Neural cell (in vitro differentiated cells): ENCODE results near the gene N4BP3. TPM values are rescaled to one million over a fixed set of nuclear protein-coding genes. Genes with fewer than 3 reads are reported as not detected.

ENCODE experiments used
- H2AFZ ChIP-seq: fragments of 200-600, 300-800 bp; sonication (generic), shearing (Covaris generic); 2 replicates; pipeline ENCODE4 v1.6.0; 2014; ENCODE audit warnings: low read depth, mild to moderate bottlenecking, antibody characterized with exemption, low read length, moderate library complexity
- H3F3A ChIP-seq: fragments of 200-600 bp; shearing (Covaris generic); 2 replicates; pipeline ENCODE4 v1.6.1; 2016; ENCODE audit warnings: mild to moderate bottlenecking, moderate library complexity, mixed read lengths, antibody characterized with exemption, low read length; ENCODE audit not compliant: insufficient read depth, poor library complexity, severe bottlenecking
- H3K27ac ChIP-seq: fragments of 200-600, 300-800 bp; sonication (generic), shearing (Covaris generic); 2 replicates; pipeline ENCODE4 v1.5.1; 2014; ENCODE audit warnings: mild to moderate bottlenecking, low read length, moderate library complexity
- H3K27me3 ChIP-seq: fragments of 300-800, 200-600 bp; sonication (generic), shearing (Covaris generic); 2 replicates; pipeline ENCODE4 v1.6.0; 2014; ENCODE audit warnings: mild to moderate bottlenecking, low read depth, low read length, moderate library complexity; ENCODE audit not compliant: insufficient read depth
- H3K36me3 ChIP-seq: fragments of 300-800, 200-600 bp; sonication (generic), shearing (Covaris generic); 2 replicates; pipeline ENCODE4 v1.5.1; 2014; ENCODE audit warnings: mild to moderate bottlenecking, antibody characterized with exemption, low read length, moderate library complexity; ENCODE audit not compliant: insufficient read depth
- H3K4me2 ChIP-seq: fragments of 300-800, 200-600 bp; sonication (generic), shearing (Covaris generic); 2 replicates; pipeline ENCODE4 v1.6.0; 2014; ENCODE audit warnings: mild to moderate bottlenecking, low read length
- H3K4me3 ChIP-seq: fragments of 300-800, 200-600 bp; sonication (generic), shearing (Covaris generic); 2 replicates; pipeline ENCODE4 v1.5.1; 2014; ENCODE audit warnings: mild to moderate bottlenecking, low read length, moderate library complexity
- H3K79me2 ChIP-seq: fragments of 200-600 bp; shearing (Covaris generic); replicated peaks from 2 replicates; pipeline ENCODE4 v1.6.0; 2014; ENCODE audit warnings: mild to moderate bottlenecking, low read length, moderate library complexity; ENCODE audit not compliant: insufficient read depth
- H3K9ac ChIP-seq: fragments of 300-800, 200-600 bp; sonication (generic), shearing (Covaris generic); 2 replicates; pipeline ENCODE4 v1.6.1; 2016; ENCODE audit warnings: mild to moderate bottlenecking, low read length, mixed read lengths
- H3K9me2 ChIP-seq: fragments of 200-600 bp; shearing (Covaris generic); 2 replicates; pipeline ENCODE4 v1.6.1; 2016; ENCODE audit warnings: mild to moderate bottlenecking, low read length, mixed read lengths; ENCODE audit not compliant: insufficient read depth
- H3K9me3 ChIP-seq: fragments of 200-600, 300-800 bp; sonication (generic), shearing (Covaris generic); 2 replicates; pipeline ENCODE4 v1.6.1; 2016; ENCODE audit warnings: mild to moderate bottlenecking, mixed run types, low read length, moderate library complexity, mixed read lengths
- H4K20me1 ChIP-seq: fragments of 200-600 bp; shearing (Covaris generic); 2 replicates; pipeline ENCODE4 v1.6.1; 2016; ENCODE audit warnings: mild to moderate bottlenecking, mixed run types; ENCODE audit not compliant: insufficient read depth
- EP300 ChIP-seq: fragments of 450-650 bp; conservative IDR thresholded peaks from 2 replicates; pipeline ENCODE4 v1.6.1; 2014; ENCODE audit warnings: antibody characterized with exemption, mild to moderate bottlenecking, moderate library complexity; ENCODE audit not compliant: poor library complexity, severe bottlenecking
- EZH2 ChIP-seq: fragments of 200-600, 300-800 bp; shearing (Covaris generic), sonication (generic); IDR thresholded peaks from 2 replicates; pipeline ENCODE4 v1.6.1; 2014; ENCODE audit warnings: antibody characterized with exemption, low read length, borderline replicate concordance, mild to moderate bottlenecking; ENCODE audit not compliant: insufficient read depth, poor library complexity, severe bottlenecking
- MXI1 ChIP-seq: fragments of 450-650 bp; conservative IDR thresholded peaks from 2 replicates; pipeline ENCODE4 v1.6.1; 2014; ENCODE audit warnings: antibody characterized with exemption, mild to moderate bottlenecking; ENCODE audit not compliant: poor library complexity, severe bottlenecking
- POLR2AphosphoS5 ChIP-seq: IDR thresholded peaks from 2 replicates; pipeline ENCODE4 v1.6.1; 2012
- RAD21 ChIP-seq: fragments of 450-650 bp; conservative IDR thresholded peaks from 2 replicates; pipeline ENCODE4 v1.6.1; 2014; ENCODE audit warnings: antibody characterized with exemption, mild to moderate bottlenecking, moderate library complexity
- SMC3 ChIP-seq: fragments of 450-650 bp; conservative IDR thresholded peaks from 2 replicates; pipeline ENCODE4 v1.6.1; 2014; ENCODE audit warnings: antibody characterized with exemption, mild to moderate bottlenecking, moderate library complexity; ENCODE audit not compliant: poor library complexity
- TAF1 ChIP-seq: IDR thresholded peaks from 2 replicates; pipeline ENCODE4 v1.6.1; 2012; ENCODE audit warnings: low read depth
- polyA plus RNA-seq: library from polyadenylated mRNA; depleted of rRNA; stranded (reverse); fragments of >200 nt; gene quantifications from 2 replicates; pipeline ENCODE4 v1.2.3, GENCODE V29; 2014
- TF ChIP-seq, protein P1 (sequence below): IDR thresholded peaks from 2 replicates; pipeline ENCODE4 v1.6.1; 2012; ENCODE audit warnings: borderline replicate concordance
- TF ChIP-seq, protein P2 (sequence below): fragments of 450-650 bp; IDR thresholded peaks from 2 replicates; pipeline ENCODE4 v1.5.1; 2014; ENCODE audit warnings: antibody characterized with exemption, mild to moderate bottlenecking, moderate library complexity; ENCODE audit not compliant: poor library complexity, severe bottlenecking

The N4BP3 gene
- polyA plus RNA-seq, 1 donor from 2014 or later, result 4.6 TPM

DNA sequence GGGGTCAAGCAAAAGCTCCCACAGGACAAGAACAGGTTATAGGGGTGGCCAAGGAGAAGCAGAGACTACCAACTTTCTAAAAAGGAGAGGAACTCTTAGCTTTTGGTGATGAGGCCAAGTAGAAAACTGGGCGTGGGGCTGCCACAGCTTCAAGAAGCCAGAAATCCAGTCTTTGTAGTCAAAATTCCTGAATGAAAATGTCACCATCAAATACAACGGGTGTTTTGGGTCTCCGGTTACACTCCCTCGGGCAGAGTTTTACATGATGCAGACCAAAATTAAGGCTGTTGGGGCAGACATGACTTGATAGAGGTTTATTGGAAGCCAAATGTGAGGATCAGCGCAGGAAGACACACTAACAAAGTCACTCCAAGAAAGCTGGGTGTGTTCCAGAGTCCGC lies 29.4 kb upstream of the N4BP3 start:
- Histone ChIP-seq H3K4me3 (no peak overlapping the region), H3K9me3 (no peaks in the 10 kb centered on the region), H3K79me2 (no peaks in the 10 kb centered on the region), H3F3A (no peaks in the 10 kb centered on the region), H3K27ac (no peak overlapping the region), H3K36me3 (no peaks in the 10 kb centered on the region), H3K9ac (no peak overlapping the region), H4K20me1 (no peaks in the 10 kb centered on the region), H3K9me2 (no peaks in the 10 kb centered on the region), H3K4me2 (no peak overlapping the region), H3K27me3 (no peaks in the 10 kb centered on the region), H2AFZ (no peak overlapping the region)
- TF ChIP-seq EP300 (no peak), EZH2 (no peak), RAD21 (no peak), SMC3 (no peak), MXI1 (no peak), POLR2AphosphoS5 (no peak)
- TF ChIP-seq, protein P1, sequence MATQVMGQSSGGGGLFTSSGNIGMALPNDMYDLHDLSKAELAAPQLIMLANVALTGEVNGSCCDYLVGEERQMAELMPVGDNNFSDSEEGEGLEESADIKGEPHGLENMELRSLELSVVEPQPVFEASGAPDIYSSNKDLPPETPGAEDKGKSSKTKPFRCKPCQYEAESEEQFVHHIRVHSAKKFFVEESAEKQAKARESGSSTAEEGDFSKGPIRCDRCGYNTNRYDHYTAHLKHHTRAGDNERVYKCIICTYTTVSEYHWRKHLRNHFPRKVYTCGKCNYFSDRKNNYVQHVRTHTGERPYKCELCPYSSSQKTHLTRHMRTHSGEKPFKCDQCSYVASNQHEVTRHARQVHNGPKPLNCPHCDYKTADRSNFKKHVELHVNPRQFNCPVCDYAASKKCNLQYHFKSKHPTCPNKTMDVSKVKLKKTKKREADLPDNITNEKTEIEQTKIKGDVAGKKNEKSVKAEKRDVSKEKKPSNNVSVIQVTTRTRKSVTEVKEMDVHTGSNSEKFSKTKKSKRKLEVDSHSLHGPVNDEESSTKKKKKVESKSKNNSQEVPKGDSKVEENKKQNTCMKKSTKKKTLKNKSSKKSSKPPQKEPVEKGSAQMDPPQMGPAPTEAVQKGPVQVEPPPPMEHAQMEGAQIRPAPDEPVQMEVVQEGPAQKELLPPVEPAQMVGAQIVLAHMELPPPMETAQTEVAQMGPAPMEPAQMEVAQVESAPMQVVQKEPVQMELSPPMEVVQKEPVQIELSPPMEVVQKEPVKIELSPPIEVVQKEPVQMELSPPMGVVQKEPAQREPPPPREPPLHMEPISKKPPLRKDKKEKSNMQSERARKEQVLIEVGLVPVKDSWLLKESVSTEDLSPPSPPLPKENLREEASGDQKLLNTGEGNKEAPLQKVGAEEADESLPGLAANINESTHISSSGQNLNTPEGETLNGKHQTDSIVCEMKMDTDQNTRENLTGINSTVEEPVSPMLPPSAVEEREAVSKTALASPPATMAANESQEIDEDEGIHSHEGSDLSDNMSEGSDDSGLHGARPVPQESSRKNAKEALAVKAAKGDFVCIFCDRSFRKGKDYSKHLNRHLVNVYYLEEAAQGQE, result no peak
- TF ChIP-seq, protein P2, sequence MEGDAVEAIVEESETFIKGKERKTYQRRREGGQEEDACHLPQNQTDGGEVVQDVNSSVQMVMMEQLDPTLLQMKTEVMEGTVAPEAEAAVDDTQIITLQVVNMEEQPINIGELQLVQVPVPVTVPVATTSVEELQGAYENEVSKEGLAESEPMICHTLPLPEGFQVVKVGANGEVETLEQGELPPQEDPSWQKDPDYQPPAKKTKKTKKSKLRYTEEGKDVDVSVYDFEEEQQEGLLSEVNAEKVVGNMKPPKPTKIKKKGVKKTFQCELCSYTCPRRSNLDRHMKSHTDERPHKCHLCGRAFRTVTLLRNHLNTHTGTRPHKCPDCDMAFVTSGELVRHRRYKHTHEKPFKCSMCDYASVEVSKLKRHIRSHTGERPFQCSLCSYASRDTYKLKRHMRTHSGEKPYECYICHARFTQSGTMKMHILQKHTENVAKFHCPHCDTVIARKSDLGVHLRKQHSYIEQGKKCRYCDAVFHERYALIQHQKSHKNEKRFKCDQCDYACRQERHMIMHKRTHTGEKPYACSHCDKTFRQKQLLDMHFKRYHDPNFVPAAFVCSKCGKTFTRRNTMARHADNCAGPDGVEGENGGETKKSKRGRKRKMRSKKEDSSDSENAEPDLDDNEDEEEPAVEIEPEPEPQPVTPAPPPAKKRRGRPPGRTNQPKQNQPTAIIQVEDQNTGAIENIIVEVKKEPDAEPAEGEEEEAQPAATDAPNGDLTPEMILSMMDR, result no peak

DNA sequence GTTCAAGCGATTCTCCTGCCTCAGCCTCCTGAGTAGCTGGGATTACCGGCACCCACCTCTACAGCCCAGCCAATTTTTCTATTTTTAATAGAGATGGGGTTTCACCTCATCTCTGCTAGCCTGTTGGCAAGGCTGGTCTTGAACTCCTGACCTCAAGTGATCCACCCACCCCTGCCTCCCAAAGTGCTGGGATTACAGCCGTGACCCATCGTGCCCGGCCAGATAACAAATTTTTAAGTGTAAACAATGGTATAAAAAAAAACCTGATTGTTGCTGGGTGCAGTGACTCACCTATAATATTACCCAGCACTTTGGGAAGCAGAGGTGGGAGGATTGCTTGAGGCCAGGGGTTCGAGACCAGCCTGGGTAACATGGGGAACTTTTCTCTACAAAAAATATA lies 28.0 kb upstream of the N4BP3 start:
- Histone ChIP-seq H3K36me3 (no peaks in the 10 kb centered on the region), H3K9me2 (no peaks in the 10 kb centered on the region)
- TF ChIP-seq MXI1, result no peak
- TF ChIP-seq, protein P2, result no peak
- TF ChIP-seq RAD21, result no peak
- TF ChIP-seq, protein P1, result no peak
- TF ChIP-seq EP300, result no peak
- no peak for TF ChIP-seq TAF1
- TF ChIP-seq POLR2AphosphoS5, result no peak

More for the DNA sequence above, 28.0 kb upstream of the N4BP3 start:
- H3K27me3 ChIP-seq, result no peaks in the 10 kb centered on the region
- H3K9me3 ChIP-seq, result no peaks in the 10 kb centered on the region
- no peaks in the 10 kb centered on the region for H3K79me2 ChIP-seq
- no peak overlapping the region for H3K4me2 ChIP-seq
- H3K4me3 ChIP-seq, result no peak overlapping the region
- no peaks in the 10 kb centered on the region for H4K20me1 ChIP-seq
- no peak overlapping the region for H3K9ac ChIP-seq
- no peak overlapping the region for H3K27ac ChIP-seq
- no peaks in the 10 kb centered on the region for H3F3A ChIP-seq
- H2AFZ ChIP-seq, result no peak overlapping the region
